ENCODE data around the gene TADA2B.

The TADA2B gene

DNA sequence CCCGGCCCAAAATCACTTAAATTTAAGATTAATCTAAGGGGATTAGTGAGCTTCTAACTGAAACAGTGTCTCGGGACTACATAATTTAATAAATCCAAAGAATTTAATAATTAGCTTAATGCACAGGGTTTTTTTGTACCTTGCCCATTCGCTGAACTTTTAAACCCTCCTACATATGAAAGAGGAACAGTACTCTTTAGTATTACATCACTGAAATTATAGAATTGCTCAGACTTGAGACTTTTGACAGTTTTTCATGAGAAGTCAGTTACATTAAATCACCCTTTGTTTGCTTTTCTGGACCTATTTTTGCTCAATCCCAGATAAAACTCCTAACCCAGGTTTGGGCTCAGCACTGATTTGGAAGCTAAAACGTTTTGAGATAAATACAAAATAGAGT, 2.4 kb upstream of the TADA2B start:
- DNase-seq (ENCODE audit: low spot score) = no peak

DNA sequence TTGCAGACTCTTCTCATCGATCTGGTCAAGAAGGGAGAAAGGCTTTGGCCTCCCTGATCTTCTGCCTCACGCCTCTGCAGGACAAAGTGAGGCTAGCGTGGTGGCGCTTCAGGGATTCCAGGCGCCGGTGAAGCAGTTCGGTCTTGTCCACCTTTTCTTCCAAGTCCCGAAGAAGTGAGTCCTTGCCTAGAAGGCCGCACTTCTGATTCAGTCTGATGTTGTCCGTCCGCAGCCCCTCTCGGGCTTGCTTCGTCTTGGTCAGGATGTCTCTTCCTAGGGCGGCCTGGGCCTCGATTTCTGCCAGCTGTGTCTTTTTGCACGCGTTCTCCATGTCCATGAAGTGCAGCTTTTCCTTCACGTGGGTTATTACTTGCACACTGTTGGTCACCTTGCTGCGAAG, 1.9 kb upstream of the TADA2B start:
- DNase-seq (ENCODE audit: low spot score) = no peak

DNA sequence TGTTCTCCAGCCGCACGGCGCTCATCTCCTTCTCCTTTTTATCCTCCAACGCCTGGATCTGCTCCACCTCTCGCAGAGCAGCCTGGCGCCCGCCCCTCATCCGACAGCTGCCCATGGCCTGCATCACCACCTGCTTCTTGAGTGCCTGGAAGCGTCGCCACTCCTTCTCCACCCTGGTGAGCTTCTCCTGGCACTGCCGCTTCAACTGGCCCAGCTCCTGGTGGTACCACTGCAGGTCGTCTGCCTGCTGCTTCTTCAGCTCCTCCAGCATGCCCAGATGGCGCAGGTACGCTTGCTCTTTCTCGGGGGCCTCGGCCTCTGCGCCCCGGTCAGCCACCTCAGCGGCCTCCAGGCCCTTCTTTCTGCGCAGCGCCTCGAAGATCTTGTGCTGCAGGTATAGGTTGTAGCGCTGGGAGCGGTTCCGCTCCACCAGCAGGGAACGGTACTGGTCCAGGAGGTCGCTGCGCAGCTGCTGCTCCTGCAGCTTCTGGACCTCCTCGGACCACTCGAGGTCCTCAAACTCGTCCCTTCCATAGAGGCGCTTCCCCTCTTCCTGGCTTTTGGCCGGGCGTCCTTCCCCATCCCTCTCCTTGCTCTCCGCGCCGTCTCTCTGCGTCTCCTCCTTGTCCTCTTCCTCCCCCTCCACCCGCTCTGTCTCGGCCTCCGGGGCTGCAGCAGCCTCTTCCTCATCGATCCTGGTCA, 1.2 kb upstream of the TADA2B start:
- peak; percentile 34 for DNase-seq (ENCODE audit: low spot score)

DNA sequence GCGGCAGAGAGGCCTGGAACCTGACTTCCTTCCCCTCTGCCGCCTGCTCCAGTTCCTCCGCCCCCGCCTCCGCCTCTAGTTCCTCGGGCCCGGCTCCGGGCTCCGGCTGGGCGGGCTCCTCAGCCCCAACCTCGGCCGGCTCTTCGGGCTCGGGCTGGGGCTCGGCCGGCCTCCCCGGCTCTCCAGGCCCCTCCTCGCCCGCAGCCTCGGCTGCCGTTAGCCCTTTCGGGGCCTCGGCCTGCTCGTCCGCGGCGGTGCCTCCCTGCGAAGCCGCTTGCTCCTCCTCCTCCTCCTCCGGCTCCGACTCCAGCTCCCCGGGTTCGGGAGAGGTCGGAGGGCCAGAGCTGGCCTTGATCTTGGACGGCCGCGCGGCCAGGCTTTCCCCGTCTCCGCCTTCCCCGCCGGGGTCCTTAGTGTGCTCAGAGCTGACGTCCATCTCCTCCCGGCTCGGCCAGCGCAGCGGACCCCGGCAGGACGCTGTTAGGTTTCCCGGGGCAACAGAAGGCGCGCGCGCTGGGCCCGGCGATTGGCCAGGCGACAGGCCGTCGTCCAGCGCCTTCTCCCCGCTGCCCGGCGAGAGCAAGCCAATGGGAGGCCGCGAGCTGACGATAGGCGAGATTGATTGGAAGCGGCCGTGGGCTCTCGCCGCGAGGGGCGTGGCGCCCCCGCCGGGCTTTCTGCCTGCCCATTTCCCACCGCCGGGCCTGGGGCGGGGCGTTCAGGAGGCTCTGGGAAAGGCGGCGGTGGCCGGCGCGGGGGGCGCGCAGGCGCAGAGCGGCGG, 479 bp upstream of the TADA2B start:
- DNase-seq (ENCODE audit: low spot score) = peak; percentile 100

DNA sequence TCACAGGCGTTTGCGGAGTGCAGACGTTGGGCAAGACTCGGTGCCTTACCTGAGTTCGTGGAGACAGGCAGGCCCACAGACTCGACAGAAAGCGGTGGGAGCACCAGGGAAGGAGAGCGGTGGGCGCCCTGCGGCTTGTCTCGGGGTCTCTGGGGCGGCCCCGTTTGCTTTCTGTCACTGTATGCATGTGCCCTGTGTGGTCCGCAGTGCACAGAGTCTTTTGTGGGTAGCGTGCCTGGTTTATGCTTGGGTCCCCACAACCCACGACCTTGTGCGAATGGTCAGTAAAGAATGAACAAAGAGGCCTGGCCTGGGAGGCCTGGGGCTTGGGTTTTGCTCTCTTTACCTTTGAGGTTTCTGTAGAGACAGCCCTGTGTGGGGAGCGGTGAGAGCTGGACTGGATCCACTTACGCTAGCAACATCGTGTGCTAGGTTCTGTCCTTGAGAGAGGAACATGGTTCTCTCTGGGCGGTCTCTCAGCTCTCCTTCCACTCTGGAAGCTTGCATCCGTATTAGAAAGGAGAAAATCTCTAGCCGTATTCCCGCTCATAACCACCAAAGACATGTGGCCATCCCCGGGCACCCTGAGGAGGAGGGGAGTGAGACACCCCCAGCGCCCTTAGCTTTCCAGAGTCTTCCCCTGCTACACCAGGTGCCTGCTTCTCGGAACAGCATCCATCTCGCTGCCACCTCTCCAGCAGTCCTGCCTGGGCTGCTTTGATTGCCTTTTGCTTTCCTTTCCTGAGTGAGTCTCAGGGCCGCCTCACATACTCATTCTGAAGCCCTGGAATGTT, 1.2 kb downstream of the TADA2B start:
- peak; percentile 38 for DNase-seq (ENCODE audit: low spot score)

DNA sequence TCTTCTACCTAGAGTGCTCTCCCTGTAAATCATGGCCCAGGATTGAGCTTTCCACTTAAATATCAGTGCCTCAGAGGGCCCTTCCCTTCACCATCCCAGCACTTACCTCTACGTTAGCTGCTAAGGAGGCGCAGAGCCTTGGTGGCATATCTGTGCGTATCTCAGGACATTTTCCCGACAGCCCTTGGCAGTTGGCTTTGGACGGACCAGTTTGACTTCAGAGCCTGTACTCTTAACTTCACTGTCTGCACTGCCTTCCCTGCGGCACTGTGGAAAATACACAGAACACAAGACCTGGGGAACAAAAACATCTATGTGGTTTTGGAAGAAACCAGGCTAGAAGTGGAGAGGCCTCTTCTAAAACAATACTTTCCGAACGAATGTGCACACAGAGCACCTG, 2.4 kb downstream of the TADA2B start:
- no peak for DNase-seq (ENCODE audit: low spot score)

DNA sequence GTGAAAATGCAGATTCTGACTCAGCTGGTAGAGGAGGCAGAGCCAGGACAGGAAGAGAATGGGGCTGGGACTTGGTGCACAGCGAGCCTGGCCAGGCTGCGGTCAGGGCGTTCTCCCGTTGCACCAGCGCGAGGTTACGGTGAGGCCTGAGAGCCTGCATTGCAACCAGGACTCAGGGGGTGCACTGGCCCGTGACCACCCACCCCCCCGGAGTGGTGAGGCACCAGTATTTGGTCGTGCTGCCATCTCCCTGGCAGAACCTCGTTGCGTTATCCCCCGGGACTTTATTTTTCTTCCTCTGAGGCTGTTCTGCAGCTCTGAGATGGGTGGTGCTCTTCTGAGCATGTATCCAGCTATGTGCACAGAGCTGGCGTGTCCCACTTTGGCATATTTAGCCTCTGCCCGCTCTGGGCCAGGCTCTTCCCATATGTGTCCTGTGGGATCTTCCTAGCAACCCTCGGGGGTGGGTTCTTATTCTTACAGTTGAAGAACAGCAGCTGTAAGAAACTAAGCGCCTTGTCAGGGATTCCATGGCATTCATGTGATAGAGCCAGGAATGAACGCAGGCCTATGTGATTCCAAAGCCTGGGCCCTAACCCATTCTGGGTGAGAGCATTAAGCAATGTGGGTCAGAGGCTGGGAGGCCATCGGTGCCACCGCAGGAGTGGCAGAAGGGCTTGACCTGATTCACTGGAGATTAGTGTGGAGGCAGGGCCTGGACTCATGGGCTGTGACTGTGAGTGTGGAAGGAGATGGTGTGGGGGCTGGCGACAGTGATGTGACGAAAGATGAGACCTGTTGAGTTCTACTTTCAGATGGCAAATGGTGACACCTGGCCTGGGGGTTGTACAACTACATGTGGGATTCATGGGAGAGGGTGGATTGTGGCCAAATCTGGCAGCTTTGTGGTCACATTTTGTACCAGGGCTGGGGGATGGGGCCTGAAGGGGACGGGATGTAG, 3.1 kb downstream of the TADA2B start:
- DNase-seq (ENCODE audit: low spot score) = no peak

DNA sequence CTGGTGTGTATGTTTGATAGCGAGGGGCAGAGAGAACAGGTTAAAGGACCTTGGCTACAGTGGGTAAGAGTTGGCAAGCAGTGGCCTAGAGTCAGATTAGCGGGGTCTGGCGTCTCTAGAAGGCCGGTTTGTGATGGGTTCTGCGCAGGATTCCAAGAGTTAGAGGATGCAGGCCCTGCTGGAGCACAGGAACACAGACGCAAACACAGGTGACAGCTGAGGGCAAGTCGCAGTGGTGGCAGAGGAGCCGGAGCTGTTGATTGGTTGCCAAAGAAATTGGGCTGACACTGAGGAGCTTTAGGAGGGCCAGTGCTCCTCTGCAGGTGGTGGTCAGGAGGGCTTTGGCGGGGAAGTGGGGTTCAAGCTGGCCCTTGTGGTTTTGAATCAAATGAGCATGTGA, 3.8 kb downstream of the TADA2B start:
- no peak for DNase-seq (ENCODE audit: low spot score)

DNA sequence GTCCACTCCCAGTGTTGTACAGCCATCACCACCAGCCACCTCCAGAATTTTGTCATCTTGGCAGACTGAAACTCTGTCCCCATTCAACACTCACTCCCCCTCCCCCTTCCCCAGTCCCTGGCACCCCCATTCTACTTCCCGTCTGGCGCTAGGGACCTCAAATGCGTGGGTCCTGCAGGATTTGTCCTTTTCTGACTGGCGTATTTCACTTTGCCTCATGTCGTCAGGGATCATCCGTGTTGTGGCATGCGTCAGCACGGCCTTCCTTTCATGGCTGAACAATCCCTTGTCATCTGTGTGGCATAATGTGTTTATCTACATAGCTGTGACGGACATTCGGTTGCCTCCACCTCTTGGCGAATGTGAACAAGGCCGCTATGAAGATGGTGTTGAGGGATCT, 5.5 kb downstream of the TADA2B start:
- DNase-seq (ENCODE audit: low spot score) = no peak

DNA sequence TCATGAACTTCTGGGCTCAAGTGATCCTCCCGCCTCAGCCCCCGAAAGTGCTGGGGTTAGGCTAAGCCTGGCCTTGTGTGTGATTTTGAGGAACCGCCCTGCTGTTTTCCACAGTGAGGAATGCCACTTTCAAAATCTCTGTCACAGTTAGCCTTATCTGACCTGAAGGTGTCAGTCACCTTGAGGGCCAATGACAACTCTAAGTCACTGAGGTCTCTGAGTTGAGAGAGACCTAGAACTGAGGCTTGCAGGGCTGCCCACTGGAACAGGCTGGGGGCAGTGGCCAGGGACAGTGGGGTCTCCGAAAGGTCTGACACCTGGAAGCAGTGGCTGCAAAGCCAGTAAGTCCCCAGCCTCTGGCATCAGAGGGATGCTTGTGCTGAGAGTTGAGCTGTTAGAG, 6.1 kb downstream of the TADA2B start:
- DNase-seq (ENCODE audit: low spot score) = no peak

DNA sequence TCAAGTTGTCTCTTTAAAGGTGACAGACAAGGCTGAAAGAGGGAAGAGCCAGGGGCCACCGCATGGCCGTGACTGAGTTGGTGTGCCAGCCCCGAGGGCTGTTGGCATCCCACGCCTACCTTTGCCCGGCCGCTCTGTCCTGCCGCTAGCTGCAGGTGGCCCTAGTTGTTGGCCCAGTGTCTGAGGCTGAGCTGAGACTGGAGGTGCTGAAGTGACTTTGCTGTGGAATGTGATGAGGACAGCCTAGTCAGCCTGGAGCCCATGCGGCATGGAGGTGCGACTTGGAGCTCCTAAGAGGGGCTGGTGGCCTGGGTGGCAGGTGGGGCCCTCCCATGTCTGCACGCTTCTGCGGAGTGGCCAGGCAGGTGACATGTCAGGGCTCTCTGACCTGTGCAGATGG, 6.6 kb downstream of the TADA2B start:
- no peak for DNase-seq (ENCODE audit: low spot score)

DNA sequence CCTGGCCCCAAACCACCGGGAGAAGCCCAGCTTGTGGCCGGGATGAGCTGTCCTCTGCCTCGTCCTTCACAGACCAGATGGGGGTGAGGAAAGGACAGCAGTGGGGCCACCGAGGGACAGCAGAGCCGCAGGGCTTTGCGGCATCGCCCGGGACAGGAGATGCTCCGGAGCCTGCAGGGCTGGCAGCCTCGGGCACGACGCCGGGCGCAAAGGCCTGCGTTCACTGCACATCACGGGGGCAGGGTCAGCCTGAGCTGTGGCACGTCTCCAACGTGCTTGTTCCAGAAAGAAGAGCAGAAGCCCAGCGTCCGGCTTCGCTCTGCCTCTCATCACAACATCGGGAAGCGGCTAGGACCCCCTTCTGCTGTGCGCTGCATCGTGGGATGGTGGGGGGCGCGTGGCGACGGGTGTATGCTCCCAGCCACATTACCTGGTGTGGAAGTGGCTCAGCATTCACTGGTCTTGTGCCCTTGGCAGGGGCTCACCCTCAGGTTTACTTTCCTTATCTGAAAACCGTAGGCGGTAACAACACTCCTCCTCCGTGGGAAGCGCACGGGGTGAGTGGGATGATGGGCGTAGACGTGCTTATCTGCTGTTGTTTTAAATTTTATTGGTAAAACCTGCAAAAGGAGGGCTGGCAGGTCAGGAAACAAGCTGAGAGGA, 7.4 kb downstream of the TADA2B start:
- no peak for DNase-seq (ENCODE audit: low spot score)

DNA sequence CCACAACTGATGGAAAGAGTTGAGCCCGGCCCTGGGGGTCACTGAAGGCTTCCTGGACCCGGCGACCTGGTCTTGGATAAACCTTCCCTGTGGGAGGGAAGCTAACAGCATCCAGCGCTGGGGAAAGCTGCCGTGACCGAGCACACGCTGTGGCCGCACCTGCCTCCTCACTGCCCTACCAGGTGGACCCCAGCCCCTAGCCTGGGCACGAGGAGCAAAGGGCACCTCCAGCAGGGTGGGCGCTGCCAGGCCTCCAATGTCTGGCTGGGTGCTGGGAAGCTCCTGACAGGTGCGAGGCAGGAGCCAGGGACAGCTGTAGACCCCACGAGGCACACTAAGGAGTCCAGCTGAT, 7.9 kb downstream of the TADA2B start:
- no peak for DNase-seq (ENCODE audit: low spot score)

DNA sequence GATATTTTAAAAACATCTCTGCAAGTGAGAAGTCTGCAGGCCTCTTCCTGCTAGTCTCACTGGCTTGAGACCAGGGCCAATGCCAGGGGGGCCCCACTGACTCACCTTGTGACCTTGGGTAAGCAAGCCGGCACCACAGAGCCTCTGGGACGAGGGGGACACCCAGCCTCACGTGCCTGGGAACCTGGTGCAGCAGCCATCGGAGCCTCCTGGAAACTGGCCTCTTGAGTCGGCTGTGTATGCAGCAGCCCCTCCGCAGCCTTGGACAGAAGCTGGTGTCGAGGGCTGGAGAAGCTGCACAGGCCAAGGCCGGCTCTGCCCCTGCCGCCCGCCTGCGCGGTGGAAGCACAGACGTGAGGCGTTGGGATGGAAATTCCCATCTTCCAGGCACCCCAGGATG, 8.7 kb downstream of the TADA2B start:
- DNase-seq (ENCODE audit: low spot score) = no peak

DNA sequence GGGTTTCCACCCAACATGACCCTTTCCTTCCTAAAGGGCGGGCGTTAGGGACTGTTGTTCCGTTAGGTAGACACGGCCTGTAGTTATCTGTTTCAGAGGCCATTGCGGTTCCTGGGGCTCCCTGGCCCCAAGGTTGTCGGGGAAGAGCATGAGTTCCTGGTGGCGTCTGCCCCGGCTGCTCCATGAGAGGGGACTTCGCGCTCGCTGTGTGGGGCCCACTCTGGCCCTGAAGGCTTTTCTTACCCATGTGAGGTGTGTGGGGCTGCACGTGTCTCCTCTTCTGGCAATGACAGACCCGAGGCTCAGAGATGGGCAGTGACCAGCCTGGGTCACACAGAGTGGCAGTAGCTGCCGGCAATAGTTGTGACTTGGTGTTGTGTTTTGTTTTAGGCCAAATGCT, 9.1 kb downstream of the TADA2B start:
- DNase-seq (ENCODE audit: low spot score) = no peak

DNA sequence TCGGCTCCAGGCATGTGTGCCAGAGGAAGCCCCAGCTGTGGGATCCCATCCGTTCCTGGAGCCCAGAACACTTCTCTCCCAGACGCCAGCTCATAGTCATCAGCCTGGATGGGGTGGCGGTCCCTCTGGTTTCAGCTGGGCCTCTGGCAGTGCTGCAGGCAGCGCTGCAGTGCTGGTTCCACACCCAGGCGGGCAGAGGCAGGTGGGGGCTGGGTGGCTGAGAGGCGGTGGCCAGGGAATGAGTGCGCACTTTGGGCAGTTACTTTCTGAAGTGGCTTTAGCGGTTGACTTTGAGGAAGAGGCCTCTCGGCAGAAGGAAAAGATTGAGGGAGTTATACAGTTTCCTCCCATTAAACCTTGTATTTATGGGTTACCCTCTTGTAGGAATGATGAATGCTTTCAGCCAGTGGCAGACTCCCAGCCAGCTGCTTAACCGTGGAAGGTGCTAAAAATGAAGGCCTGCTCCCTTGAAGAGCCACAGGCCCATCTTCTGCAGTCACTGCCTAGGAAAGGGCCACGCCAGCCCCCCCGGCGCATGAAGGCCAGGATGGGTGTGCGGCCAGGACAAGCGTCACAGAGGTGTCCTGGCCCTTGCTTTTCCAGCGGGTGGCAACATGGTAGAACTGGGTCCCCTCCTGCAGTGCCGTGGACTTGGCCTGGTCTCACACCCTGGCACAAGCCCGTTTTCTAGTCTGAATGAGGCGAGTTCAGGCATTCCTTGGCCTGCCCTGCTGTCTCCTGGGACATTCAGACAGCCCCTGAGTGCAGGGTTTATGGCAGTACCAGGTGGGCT, 9.9 kb downstream of the TADA2B start:
- DNase-seq (ENCODE audit: low spot score) = no peak

DNA sequence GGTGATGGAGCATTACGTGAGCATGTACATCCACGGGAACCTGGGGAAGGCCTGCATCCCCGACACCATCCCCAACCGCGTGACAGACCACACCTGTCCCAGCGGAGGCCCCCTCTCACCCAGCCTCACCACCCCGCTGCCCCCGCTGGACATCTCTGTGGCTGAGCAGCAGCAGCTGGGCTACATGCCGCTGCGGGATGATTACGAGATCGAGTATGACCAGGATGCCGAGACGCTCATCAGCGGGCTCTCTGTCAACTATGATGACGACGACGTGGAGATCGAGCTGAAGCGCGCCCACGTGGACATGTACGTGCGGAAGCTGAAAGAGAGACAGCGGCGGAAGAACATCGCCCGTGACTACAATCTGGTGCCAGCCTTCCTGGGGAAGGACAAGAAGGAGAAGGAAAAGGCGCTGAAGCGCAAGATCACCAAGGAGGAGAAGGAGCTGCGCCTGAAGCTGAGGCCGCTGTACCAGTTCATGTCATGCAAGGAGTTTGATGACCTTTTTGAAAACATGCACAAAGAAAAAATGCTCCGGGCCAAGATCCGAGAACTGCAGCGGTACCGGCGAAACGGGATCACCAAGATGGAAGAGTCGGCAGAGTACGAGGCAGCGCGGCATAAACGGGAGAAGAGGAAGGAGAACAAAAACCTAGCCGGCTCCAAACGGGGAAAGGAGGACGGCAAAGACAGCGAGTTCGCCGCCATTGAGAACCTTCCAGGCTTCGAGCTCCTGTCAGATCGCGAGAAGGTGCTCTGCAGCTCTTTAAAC, 11.1 kb downstream of the TADA2B start:
- DNase-seq (ENCODE audit: low spot score) = no peak

DNA sequence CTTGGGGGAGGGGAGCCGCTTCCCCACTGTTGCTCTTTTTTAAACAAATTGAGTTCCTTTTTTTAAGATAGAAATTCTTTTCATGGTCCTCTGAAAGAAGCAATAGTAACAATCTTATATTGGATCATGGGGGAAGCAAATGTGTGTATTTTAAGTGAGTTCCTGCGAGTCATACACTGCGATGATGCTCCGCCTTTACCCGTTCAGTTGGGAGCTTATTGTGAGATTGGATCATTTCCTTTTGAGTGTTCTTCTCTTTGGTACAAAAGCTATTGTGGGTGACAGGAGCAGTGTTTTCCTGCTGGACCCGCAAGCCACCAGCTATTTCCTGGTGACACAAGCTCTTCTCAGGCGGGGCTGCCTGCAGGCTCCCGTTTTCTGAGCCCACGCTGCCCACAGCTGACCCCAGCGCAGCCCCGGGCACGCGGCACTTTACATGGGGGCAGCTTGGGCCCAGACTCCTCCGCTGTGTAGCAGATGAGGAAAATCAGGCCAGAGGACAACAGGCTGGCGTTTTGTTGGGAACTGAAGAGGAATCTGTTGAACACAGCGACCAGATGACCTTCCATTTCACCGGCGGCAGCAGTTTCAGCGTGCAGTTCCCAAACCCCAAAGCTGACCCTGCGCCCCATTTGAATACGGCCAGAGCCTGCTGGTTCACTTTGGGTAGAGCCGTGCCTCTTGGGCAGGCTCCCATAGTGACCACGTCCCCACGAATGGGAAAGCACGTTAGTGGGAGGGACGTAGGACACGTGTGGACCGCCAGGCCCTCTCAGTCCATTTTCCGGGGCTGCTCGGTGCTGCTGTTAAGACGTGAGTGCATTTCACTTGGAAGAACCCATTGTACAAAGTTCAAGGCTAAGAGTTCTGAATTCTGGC, 12.2 kb downstream of the TADA2B start:
- no peak for DNase-seq (ENCODE audit: low spot score)

DNA sequence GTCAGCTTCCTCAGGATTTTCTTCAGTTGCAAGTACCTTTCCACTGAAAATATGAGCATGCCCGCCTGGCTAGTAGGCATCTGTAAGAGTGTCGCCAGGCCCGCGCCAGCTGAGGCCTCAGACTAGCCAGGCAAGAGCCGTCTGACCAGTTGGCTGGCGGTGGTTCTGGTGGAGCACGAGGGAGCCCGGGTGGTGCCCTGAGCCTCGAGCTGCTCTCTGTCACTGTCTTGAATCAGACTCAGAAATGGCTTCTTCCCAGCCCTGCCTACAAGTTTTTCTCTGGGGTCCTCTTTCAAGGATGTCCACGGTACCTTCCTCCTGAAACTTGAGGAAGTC, 12.8 kb downstream of the TADA2B start:
- DNase-seq (ENCODE audit: low spot score) = no peak
